ENCODE results near the gene MYRF. TPM values are rescaled to one million over a fixed set of nuclear protein-coding genes. Genes with fewer than 3 reads are reported as not detected.

MYRF gene
- total and polyA plus RNA-seq, 2 donors (not counting 3 experiments of a cell fraction or from before 2014, with no cell fraction given), result 0.82 to 0.98 TPM

DNA sequence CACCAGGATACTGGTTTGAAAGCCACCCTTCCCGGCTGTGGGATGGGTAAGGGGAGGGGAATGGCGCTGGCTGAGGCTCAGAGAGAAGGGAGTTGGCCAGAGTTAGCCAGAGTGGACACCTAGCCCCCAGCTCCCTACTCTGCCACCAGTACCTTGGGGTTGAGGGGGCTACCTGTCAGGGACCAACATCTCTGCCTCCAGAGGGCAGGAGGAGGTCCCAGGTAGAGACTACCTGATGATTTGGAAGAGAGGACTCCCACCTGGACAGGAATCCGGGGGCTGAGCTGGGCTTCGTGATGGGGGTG, 3.7 kb downstream of the MYRF start:
- H3K36me3 ChIP-seq (ENCODE audit: control insufficient read depth in 2 of 2, extremely low read depth in 1 of 2, insufficient read depth in 2 of 2, low read length in 2 of 2), result no peaks in the 10 kb centered on the region
- no peaks in the 10 kb centered on the region for H3K9me3 ChIP-seq (replicated peaks; ENCODE audit: control insufficient read depth, insufficient read depth, low read length)
- no peaks in the 10 kb centered on the region for H3K79me2 ChIP-seq (ENCODE audit: control insufficient read depth, insufficient read depth, low read length)
- peak overlapping the region; percentile 2 for H3K4me2 ChIP-seq (ENCODE audit: insufficient read depth, low read length)
- DNase-seq (ENCODE audit: low read depth, low spot score) (no peak), FAIRE-seq (no peak)
- dilution Hi-C loops (cut with MboI; ENCODE audit: extremely low pct_ligation_motif_present, low sequenced_read_pairs) (no loop called here), intact Hi-C loops (cut with micrococcal nuclease) (no loop called here)
- H3K27ac ChIP-seq (ENCODE audit: insufficient read depth, low read depth, low read length), result no peak overlapping the region
- no peaks in the 10 kb centered on the region for H3K27me3 ChIP-seq (ENCODE audit: control insufficient read depth in 2 of 2, insufficient read depth in 2 of 2, low read length in 2 of 2)
- no peak overlapping the region for H2AFZ ChIP-seq (ENCODE audit: low read depth, low read length)
- H3K9me1 ChIP-seq (replicated peaks; ENCODE audit: control insufficient read depth, extremely low read depth, insufficient read depth, low read length), result no peaks in the 10 kb centered on the region
- no peak overlapping the region for H3K9ac ChIP-seq (replicated peaks; ENCODE audit: extremely low read depth, insufficient read depth, low read length)
- H3K4me1 ChIP-seq (ENCODE audit: control insufficient read depth, extremely low read depth, insufficient read depth, low read length), result peaks cover 12% of the 10 kb centered on the region
- ChIA-PET POLR2A (no interaction called here), CTCF (interaction anchor here (1.8 kb wide), 1 partner anchor 19 kb away, joined by 6 read pairs; no protein-coding TSS in a partner anchor)
- no peak overlapping the region for H3K4me3 ChIP-seq (replicated peaks in 1 of 3; ENCODE audit: insufficient read depth in 1 of 3, low read depth in 1 of 3, low read length in 3 of 3)
- no peak for TF ChIP-seq CTCF (IDR thresholded peaks at IDR 0.05; ENCODE audit: extremely low read depth in 1 of 2, insufficient read depth in 1 of 2, low read depth in 1 of 2, low read length in 2 of 2)
- TF ChIP-seq JUN (IDR thresholded peaks at IDR 0.05; ENCODE audit: borderline replicate concordance, insufficient read depth, insufficient read length, low read depth), result no peak
- TF ChIP-seq MYC (IDR thresholded peaks at IDR 0.05; ENCODE audit: low read depth, low read length), result no peak
- TF ChIP-seq EZH2 (IDR thresholded peaks at IDR 0.05; ENCODE audit: borderline replicate concordance, low read depth, low read length, severe bottlenecking), result no peak
- TF ChIP-seq, protein P1, sequence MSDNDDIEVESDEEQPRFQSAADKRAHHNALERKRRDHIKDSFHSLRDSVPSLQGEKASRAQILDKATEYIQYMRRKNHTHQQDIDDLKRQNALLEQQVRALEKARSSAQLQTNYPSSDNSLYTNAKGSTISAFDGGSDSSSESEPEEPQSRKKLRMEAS (IDR thresholded peaks at IDR 0.05; ENCODE audit: insufficient read depth, insufficient read length), result no peak
- TF ChIP-seq GATA2 (IDR thresholded peaks at IDR 0.05; ENCODE audit: insufficient read depth, insufficient read length, low read depth, low read length), result no peak
- no peak for TF ChIP-seq POLR2A (IDR thresholded peaks at IDR 0.05; ENCODE audit: low read depth, low read length)
- no peak for TF ChIP-seq POLR2AphosphoS5 (IDR thresholded peaks at IDR 0.05; ENCODE audit: insufficient read depth, low read depth, low read length)
- TF ChIP-seq FOS (IDR thresholded peaks at IDR 0.05; ENCODE audit: borderline replicate concordance, insufficient read depth, low read length), result no peak
- BruUV-seq (replicated peaks), result no TSS peak
- no peaks in the 10 kb centered on the region for H4K20me1 ChIP-seq (replicated peaks; ENCODE audit: control insufficient read depth, extremely low read depth, insufficient read depth, low read length)
